ENCODE measurements around the gene DSP.

The DSP gene, protein sequence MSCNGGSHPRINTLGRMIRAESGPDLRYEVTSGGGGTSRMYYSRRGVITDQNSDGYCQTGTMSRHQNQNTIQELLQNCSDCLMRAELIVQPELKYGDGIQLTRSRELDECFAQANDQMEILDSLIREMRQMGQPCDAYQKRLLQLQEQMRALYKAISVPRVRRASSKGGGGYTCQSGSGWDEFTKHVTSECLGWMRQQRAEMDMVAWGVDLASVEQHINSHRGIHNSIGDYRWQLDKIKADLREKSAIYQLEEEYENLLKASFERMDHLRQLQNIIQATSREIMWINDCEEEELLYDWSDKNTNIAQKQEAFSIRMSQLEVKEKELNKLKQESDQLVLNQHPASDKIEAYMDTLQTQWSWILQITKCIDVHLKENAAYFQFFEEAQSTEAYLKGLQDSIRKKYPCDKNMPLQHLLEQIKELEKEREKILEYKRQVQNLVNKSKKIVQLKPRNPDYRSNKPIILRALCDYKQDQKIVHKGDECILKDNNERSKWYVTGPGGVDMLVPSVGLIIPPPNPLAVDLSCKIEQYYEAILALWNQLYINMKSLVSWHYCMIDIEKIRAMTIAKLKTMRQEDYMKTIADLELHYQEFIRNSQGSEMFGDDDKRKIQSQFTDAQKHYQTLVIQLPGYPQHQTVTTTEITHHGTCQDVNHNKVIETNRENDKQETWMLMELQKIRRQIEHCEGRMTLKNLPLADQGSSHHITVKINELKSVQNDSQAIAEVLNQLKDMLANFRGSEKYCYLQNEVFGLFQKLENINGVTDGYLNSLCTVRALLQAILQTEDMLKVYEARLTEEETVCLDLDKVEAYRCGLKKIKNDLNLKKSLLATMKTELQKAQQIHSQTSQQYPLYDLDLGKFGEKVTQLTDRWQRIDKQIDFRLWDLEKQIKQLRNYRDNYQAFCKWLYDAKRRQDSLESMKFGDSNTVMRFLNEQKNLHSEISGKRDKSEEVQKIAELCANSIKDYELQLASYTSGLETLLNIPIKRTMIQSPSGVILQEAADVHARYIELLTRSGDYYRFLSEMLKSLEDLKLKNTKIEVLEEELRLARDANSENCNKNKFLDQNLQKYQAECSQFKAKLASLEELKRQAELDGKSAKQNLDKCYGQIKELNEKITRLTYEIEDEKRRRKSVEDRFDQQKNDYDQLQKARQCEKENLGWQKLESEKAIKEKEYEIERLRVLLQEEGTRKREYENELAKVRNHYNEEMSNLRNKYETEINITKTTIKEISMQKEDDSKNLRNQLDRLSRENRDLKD (N-terminal part only)

DNA sequence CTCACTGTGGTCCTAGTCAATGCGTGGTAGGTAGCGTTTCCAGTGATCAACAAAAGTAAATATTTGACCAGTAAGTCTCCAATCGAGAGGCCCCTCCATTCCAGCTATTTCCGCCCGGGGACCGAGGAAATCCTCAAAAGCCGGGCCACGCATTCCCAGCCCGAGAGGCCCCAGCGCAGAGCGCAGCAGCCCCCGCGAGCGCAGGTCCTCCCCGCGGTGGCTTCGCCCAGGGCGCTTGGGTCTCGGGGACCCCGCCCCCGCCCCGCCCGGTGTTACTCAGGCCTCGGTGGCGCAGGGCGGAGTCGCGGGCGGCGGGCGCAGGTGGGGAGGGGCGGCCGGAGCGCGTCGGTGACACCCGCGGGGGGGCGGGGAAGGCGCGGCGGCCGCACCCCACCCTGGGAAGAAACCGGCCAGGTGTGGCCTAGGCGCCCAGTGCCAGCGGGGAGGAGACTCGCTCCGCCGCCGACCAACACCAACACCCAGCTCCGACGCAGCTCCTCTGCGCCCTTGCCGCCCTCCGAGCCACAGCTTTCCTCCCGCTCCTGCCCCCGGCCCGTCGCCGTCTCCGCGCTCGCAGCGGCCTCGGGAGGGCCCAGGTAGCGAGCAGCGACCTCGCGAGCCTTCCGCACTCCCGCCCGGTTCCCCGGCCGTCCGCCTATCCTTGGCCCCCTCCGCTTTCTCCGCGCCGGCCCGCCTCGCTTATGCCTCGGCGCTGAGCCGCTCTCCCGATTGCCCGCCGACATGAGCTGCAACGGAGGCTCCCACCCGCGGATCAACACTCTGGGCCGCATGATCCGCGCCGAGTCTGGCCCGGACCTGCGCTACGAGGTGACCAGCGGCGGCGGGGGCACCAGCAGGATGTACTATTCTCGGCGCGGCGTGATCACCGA is at the start of gene DSP:
TSS of gene DSP (plus strand) at position 497 of the 890 bp plus-strand sequence. CDS start at position 742, 245 bp downstream.
- DNase-seq (ENCODE audit: low read depth) = peak; percentile 23

DNA sequence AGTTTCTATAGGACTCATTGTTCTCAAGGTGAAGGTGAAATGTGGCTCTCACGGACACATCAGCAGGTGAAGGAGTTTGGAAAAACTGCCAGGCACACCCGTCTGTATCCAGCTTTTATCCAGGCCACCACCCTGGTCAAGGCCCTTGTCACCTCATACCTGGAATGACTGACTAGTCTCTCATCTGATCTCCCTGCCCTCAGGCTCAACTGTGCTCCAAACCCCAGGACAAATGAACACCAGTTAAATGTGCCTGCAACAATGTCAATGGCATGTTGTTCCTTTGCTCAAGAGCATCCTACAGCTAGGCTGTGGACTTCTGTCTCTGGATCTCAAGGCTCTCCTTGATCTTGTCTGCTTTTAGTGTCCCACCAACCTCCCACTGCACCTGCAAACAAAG is 47.6 kb upstream of the DSP start:
- no peak for DNase-seq (ENCODE audit: low read depth)

DNA sequence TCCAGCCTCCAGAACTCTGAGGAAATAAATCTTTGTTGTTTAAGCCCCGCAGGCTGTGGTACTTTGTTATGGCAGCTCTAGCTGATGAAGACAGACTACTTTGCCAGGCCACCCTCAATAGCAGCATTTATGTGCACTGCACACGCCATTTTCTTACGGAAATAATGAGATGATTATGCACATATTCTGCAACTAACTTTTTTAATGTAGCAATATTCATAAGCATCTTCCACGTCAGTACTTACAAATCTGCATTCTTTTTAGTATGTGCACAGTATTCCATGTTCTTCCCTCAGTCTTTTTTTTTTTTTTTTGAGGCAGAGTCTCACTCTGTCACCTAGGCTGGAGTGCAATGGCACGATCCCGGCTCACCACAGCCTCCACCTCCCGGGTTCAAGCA is 46.8 kb upstream of the DSP start:
- DNase-seq (ENCODE audit: low read depth) = no peak

DNA sequence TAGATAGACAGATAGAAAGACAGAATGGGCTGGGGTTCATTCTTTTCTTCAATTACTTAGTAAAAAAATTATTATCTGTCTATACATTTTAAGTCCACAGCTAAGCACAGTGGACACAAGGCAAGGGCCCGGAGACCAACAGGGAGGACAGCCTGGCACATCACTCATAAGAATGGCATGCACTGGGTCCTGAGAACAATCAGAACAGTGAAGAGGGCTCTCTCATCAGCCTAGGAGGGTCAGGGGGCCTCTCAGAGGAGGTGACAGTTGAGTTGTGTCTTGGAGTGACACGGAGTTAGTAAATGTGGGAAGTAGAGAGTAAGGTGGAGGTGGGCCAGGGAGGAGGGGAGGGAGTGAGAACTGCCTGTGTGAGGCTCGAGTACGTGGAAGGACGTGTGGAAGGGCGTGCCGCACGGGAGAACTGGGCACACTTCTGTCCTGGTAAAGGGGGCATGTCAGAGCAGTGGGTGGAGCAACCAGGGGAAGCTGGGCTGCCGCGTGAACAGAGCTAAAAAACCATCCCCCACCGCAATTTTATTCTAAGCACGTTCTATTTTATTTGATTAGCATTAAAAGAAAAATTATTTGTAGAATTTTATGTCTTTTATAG is 45.1 kb upstream of the DSP start:
- DNase-seq (ENCODE audit: low read depth) = no peak

DNA sequence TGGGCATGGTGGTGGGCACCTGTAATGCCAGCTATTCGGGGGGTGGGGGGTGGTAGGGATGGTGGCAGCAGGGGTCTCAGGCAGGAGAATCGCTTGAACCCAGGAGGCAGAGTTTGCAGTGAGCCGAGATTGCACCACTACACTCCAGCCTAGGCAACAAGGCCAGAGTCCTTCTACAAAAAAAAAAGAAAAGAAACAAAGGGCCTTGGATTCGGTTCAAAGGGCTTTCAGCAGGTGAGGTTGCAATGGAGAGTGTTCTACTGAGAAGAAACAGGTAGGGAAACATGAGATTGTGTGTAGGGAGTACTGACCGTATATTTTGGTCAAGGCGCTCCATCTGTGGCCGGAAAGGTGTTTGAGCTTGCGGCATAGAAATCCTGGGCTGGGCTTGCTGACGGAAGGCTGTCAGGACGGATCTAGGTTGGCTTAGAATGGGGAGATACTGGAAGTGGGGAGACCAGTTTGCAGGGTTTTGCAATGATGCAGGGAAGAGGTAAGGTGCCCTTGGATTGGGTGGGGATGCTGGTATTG is 40.7 kb upstream of the DSP start:
- no peak for DNase-seq (ENCODE audit: low read depth)

DNA sequence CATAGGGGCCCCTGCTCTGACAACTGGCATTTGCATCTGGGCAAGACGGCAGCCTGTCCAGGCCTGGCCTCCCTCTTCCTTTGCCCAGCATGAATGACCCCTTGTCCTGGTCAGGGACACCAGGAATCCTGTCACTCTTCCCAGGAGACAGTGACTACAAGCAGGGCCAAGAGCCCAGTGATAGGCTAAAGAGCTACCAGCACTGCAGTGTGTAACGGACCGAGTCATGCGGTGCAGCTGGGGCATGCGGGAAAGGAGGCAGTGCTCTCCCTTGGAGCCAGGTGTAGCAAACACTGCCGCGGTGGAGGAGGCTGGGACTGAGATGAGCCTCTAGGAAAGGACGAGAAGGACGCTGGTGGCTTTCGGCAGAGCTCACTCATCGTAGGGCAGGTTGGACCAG is 38.7 kb upstream of the DSP start:
- no peak for DNase-seq (ENCODE audit: low read depth)

DNA sequence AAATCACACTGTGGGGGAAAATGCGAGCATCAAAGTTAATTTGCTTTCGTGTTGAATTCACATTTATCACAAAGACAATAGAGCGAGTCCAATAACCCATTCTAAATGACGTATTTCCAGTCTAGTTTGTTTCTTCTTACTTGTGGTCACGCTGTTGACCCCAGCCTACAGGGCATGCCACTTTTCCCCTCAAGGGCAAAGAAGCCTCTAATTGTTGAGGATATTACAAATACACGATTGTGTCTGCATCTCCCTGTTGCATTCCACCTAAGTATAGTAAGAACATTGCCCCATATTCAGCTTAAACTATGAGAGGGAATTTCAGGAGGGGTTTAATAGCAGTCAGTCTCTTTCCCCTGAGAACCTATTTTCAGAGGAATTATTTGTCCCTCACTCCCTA is 37.4 kb upstream of the DSP start:
- DNase-seq (ENCODE audit: low read depth) = no peak

DNA sequence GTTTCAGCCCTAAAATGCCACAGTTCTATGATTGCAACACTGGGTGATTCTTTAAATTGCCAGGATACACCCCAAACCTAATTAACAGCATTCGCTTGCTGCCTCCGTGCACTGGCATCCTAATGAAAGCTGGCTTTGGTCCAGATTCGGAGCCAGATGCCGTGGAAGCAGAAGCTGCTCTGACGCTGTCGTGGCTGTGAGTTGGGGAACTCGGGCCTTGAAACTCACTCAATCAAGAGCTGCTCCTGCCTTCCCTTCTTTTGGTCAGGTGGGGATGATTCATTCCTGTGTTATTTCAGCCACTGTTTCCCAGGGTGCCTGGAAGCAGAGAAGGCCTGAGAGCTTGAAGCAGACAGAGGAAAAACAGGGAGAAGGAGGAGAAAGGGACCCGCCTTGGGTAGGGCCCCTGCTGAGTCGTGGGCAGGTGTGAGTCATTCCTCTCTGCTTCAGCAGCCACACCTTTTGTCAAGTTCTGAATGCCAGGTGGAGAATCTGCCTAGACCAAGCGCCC is 36.2 kb upstream of the DSP start:
- DNase-seq (ENCODE audit: low read depth) = peak; percentile 4

DNA sequence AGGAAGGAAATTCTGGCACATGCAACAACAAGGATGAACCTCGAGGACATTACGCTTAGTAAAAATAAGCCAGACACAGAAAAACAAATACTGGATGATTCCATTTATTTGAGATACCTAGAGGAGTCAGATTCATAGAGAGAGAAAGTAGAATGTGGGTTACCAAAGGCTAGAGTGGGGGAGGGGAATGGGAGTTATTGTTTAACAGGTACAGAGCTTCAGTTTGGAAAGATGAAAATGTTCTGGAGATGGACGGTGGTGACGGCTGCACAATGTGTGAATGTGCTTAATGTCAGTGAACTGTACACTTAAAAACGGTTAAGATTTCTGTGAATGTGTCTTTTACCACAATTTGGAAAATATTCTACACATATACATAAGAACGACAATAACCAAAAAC is 33.9 kb upstream of the DSP start:
- no peak for DNase-seq (ENCODE audit: low read depth)

DNA sequence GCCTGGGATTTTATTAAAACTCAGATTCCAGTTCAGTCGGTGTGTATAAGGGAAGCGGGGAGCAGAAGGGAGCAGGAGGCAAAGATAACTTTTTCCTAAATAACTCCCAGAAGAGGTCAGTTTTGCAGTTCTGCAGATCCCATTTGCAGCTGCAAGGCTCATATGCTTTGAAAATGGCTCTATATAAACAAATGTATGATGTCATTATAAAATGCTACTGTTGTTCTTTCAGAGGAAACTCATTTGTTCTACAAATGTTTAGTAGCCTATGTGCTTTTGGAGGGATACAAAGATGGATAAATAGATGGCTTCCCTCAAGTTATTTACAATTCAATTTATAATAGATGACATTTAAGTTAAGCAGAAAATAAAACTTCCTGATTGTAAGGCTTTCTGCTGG is 29.2 kb upstream of the DSP start:
- no peak for DNase-seq (ENCODE audit: low read depth)

DNA sequence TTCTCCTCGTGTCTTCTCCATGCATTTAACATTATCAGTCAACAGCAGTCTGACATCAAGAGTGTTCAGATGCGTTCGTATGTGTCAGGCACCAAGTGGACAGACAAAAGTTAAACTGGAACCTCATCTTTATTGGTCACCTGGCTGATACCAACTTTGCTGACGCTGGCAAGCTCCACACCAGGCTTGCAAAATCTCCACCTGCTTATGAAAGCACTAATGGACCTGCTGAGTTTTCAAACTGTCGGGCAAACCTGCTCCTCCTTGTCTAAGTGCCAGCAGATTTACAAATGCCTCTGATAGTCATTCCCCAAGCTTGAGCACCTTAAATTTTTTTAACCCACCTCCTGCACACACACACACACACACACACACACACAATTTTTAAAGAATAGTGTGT is 27.9 kb upstream of the DSP start:
- DNase-seq (ENCODE audit: low read depth) = no peak

DNA sequence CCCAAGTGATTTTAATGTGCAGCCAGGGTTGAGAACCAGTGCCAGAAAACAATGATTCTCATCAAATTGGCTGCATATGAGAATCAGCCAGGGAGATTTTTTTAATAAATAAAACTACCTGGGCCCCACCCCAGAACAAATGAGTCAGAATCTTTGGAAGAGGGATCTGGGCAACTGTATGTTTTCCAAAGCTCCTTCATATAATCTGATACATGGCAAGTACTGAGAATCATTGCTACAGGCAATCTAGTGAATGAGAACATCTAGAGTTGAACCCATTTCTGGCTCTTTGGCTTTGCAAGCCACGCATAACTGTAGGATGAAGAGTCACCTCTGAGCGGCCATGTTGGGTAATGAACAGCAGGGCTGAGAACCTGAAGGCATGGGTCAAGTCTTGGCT is 26.1 kb upstream of the DSP start:
- DNase-seq (ENCODE audit: low read depth) = no peak

DNA sequence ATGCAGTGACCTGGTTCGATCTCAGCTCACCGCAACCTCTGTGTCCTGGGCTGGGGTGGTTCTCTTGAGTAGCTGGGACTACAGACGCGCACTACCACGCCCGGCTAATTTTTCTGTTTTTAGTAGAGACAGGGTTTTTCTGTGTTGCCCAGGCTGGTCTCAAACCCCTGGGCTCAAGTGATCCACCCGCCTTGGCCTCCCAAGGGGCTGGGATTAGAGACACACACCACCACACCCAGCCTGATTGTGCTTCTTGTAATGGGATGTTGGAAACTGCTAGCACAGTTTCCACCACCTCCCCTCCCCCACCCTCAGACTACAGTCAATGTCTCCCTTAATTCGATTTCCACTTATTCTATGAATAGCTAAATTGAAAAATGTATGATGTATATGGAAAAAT is 22.6 kb upstream of the DSP start:
- no peak for DNase-seq (ENCODE audit: low read depth)

DNA sequence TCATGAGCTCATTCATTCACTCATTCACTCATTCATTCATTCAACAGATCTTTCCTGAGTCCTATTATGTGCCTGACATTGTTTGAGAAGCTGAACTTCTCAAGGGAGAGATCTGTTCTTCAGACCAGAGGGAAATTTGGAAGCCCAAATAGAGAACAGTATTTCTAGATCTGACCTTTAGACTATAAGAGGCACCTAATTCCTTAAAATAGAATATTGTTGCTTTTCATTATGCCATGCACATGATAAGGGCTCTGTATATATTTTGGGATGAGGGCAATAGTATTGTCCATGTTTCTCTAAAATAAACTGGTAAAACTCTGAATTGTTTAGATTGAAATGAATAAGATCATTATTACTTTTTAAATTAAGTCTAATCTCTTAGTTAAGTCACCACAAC is 18.6 kb upstream of the DSP start:
- DNase-seq (ENCODE audit: low read depth) = no peak

DNA sequence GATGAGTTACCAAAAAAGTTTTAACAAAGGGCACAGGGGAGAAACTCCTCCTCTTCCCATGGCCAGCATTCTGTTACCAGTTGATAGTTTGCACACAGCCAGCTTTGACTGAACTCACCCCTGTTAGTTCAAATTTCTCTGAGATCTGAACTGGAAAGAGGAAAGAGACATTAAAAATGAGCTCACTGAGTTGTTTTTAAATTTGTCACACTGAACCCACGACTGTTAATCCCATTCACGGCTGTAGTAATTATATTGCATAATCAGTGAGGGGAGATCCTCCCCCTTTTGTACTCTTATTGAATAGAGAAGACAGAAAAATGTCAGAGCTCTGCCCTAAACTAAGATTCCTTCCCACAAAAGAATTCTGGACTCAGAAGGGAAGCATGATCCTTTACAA is 17.5 kb upstream of the DSP start:
- no peak for DNase-seq (ENCODE audit: low read depth)

DNA sequence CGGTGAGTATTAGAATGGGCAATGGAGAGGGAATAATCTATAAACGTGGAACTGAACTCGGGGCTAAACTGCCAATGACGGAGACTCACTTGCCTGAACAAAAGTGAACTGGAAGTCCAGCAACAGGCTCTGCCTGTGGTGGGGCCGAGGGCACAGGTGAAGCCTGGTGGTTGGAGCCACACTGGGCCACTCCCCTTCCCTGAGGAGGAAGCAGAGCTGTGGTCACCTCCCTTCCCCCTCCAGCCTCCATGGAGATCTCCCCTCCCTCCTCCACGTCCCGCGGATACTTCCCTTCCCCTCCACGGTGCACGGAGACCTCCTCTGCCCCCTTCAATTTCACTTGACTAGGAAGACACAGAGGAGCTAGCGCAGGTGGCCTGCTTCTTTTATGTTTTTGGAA is 14.7 kb upstream of the DSP start:
- DNase-seq (ENCODE audit: low read depth) = no peak

DNA sequence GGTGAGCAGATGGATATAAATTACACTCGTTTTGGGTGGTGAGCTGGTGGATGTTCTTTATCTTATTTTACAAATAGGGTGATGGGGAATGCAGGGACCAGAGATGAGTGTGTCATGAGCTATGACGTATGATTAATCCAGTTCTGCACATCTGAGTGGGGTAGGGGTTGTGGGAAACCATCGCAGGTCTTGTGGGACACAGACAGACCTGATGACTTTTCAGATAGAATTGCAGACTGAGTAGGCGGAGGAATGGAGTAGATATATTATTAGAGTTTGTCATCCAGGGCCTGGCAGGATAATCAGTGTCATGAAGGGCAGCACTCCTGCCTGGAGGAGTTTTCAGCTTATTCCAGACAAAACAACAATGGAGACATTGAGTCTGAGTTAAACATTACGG is 12.9 kb upstream of the DSP start:
- no peak for DNase-seq (ENCODE audit: low read depth)

DNA sequence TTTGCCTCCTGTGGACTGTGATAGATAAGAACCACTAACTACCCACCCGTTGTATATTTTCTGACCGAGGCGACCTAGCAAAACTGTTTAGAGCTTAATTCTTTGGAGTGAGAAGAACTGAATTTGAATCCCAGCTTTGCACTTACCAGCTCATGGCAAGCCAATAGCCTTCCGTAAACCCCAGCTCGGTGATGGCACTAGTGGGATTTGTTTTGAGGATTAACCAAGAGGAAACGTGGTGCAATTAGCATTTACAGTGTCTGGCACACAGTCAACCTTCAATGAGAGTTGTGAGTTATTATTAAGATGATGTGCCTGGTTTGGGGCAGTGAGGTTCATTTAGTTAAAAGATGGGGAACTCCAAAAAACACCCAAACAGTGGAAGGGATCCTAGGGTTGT is 12.3 kb upstream of the DSP start:
- no peak for DNase-seq (ENCODE audit: low read depth)

DNA sequence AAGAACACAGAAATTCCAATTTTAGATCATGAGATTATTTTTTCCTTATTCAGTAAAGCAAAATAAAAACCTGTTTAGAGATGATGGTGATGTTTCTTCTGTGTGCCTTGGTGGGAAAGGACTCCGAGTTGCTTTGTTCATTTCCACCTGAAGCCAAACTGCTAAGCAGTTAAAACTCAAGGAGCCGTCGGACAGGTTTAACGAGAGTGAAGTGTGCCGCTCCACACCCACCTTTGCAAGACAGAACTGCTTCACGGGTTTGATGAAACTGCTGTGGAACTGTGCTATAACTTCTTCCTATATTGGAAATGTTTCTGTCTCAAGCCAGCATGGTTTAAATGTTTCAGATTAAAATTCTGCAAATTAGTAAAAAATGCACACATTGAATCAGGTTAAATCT is 9.2 kb upstream of the DSP start:
- no peak for DNase-seq (ENCODE audit: low read depth)

DNA sequence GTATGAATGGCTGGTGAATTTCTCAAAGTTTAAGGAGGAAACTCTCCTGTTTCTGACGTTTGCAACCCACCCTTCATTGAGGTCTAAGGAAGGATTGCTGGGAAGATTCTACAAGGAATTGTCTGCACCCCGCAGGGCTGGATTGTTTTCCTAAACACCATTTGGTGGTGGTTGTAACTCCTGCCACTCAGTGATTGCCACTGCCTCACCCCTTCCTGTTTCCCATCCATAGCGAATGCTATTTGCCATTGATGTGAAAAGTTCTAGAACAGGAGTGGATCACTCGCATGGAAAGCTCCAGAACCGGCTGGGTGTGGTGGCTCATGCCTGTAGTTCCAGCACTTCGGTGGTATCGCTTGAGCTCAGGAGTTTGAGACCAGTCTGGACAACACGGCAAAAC is 8.7 kb upstream of the DSP start:
- DNase-seq (ENCODE audit: low read depth) = no peak

DNA sequence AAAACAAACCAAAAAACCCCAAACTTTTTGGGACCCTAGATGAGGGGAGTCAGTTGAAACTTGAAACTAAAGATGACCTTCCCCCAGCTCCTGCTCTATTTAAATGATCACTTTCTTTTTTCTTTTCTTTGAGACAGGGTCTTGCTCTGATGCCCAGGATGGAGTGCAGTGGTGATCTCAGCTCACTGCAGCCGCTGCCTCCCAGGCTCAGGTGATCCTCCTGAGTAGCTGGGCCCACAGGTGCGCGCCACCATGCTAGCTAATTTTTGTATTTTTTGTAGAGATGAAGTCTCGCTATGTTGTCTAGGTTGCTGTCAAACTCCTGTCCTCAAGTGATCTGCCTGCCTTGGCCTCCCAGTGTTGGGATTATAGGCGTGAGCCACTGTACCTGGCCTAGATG is 7.3 kb upstream of the DSP start:
- no peak for DNase-seq (ENCODE audit: low read depth)
